Heart right ventricle (tissue), 16 donors: Measurements from ENCODE around the gene SORL1. TPM values are rescaled to one million over a fixed set of nuclear protein-coding genes. Genes with fewer than 3 reads are reported as not detected.
A peak's percentile ranks its signal among the peaks of the same experiment; 100 is the strongest.

Experiments used
- ATAC-seq, 8 donors: fragments of 200-7000 bp; cut with Tn5 transposase; one replicate each; pipeline ENCODE4 v1.9.1; 2020; ENCODE audit warnings: mild to moderate bottlenecking in 8 of 8, moderate library complexity in 8 of 8, moderate number of reproducible peaks in 1 of 8
- DNase-seq, 2 donors: peaks; one replicate each; pipeline ENCODE4 v3.0.0-alpha.2; 2020
- H3K27ac ChIP-seq, 10 donors: fragments of 200-600 bp; sonication (generic) in 2 of 10; one replicate each; pipeline versions ENCODE4 v1.5.0 to v1.8.0; 2020 to 2022; ENCODE audit warnings: mild to moderate bottlenecking in 3 of 10
- H3K27me3 ChIP-seq, 7 donors: fragments of 200-600 bp; one replicate each; pipeline ENCODE4 v1.8.0; 2021 to 2022; ENCODE audit warnings: mild to moderate bottlenecking in 2 of 7
- H3K36me3 ChIP-seq, 9 donors: fragments of 200-600 bp; sonication (generic) in 1 of 9; one replicate each; pipeline versions ENCODE4 v1.5.0 to v1.8.0; 2020 to 2022; ENCODE audit warnings: mild to moderate bottlenecking in 2 of 9
- H3K4me1 ChIP-seq, 9 donors: fragments of 200-600 bp; sonication (generic) in 1 of 9; one replicate each; pipeline versions ENCODE4 v1.5.0 to v1.8.0; 2020 to 2022; ENCODE audit warnings: mild to moderate bottlenecking in 4 of 9
- H3K4me3 ChIP-seq, 10 donors: fragments of 200-600 bp; sonication (generic) in 2 of 10; one replicate each; pipeline versions ENCODE4 v1.5.0 to v1.8.0; 2020 to 2022; ENCODE audit warnings: mild to moderate bottlenecking in 7 of 10, moderate library complexity in 2 of 10
- H3K9me3 ChIP-seq, 11 donors: fragments of 200-600 bp in 10 of 11; sonication (generic) in 2 of 11; one replicate each; pipeline versions ENCODE4 v1.5.0 to v1.8.0; 2013 to 2022; ENCODE audit warnings: mild to moderate bottlenecking in 2 of 11, control low read depth in 1 of 11, moderate library complexity in 1 of 11
- CTCF ChIP-seq, 9 donors: fragments of 200-600 bp; sonication (generic) in 2 of 9; IDR thresholded peaks; one replicate each; pipeline versions ENCODE4 v1.5.0 to v1.8.0; 2021 to 2022; ENCODE audit warnings: antibody characterized with exemption in 9 of 9, mild to moderate bottlenecking in 5 of 9, moderate library complexity in 1 of 9
- WGBS, 2 donors: extraction: QIAGEN DNeasy Blood & Tissue Kit; methylation state at CpG; one replicate each; pipeline ENCODE4 v1.1.7; 2013; ENCODE audit warnings: inconsistent platforms in 1 of 2; 5-methylcytosine and 5-hydroxymethylcytosine counted together
- intact Hi-C, 10 donors: fragments of 100-400 bp; cut with DNase I; formaldehyde crosslinking; loops; one replicate each; pipeline versions ENCODE4 v1.11.1 to v1.14.2; 2022
- polyA plus RNA-seq, 2 donors: library from polyadenylated mRNA; stranded (reverse); fragments of 200-250 nt; gene quantifications; one replicate each; pipeline ENCODE4 v1.2.3, GENCODE V29; 2013
- total RNA-seq, 10 donors: library from RNA; stranded (reverse); fragmentation: NEBNext Ultra II Directional in 3 of 10; extraction: Animal tissue kit (Norgen Biotek cat#: 25700) in 3 of 10; gene quantifications; one replicate each; pipeline versions ENCODE4 v1.2.1 to v1.2.4, GENCODE V29; 2021 to 2023
- donor health status: Arrhythmogenic right ventricular cardiomyopathy.
- donor health status: ischemic (EF 13 %, LVEDD 7.1; RV severe dilation, severe dysfunction).
- donor health status: healthy with polysubstance abuse.
- donor health status: DM: no; HTN: yes; CAD: no.
- donor health status: DM: no; HTN: no; CAD: no.
- donor health status: ischemic (EF 25% LVEDD 6.9; RV normal size, moderate dysfunction).
- donor health status: ischemic (EF 25% LVEDD 5.7; RV mildly dilated, moderate dysfunction).
- donor health status: healthy.
- donor health status: DM: yes; HTN: yes; CAD: no.
- donor health status: Ischemic cardiomyopathy.
- donor health status: ischemic (EF 35%, LVEDD 5.7; RV mildly dilated, moderate dysfunction).
- donor health status: nonischemic (EF 11% LVEDD 7.7; RV severe dilation, severe dysfunction).
- donor health status: DM: yes; HTN: yes; CAD: no.
- donor health status: PGD.
- donor health status: ischemic (EF 29% LVEDD 5.4; RV normal size, mild dysfunction).
- donor health status: nonischemic (EF 23%, LVEDD 6.1; RV moderate dilation, normal function).

The SORL1 gene
- total and polyA plus RNA-seq, 12 donors: 0.26 to 15.1 (median 8.7) TPM

- TF ChIP-seq CTCF (IDR thresholded peaks at IDR 0.05): no peak
- 88 to 93% methylated on average over 2 of the region's 2 CpGs for WGBS, 2 donors
- Histone ChIP-seq H3K4me1 (peaks cover 0 to 17% (median 0%) of the 10 kb centered on the region in 9 donors), H3K9me3 (no peaks in the 10 kb centered on the region), H3K36me3 (peaks cover 0 to 63% (median 0%) of the 10 kb centered on the region in 9 donors), H3K4me3 (no peak overlapping the region), H3K27me3 (no peaks in the 10 kb centered on the region), H3K27ac (no peak overlapping the region)
- ATAC-seq (no peak), DNase-seq (no peak)
- intact Hi-C loops: no loop called here
Observed at GRCh38 chr11:121586750-121587149, 134.6 kb downstream of the SORL1 start.

DNA sequence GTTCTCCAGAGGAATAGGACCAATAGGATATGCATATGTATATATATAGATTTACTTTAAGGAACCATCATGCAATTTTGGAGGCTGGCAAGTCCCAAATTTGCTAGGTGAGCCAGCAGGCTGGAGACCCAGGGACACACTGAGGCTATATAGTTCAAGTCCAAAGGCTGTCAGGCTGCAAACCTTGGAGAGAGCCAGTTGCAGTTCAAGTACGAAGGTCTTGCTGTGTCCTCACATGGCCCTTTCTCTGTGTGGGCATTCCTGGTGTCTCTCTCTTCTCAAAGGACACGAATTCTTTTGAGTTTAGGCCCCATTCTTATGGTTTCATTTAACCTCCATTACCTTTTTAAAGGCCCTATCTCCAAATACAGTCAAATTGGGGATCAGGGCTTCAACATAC, 135.1 kb downstream of the SORL1 start:
- 71 to 84% methylated on average over 2 of the region's 2 CpGs for WGBS, 2 donors
- peaks cover 0 to 68% (median 0%) of the 10 kb centered on the region in 9 donors for H3K36me3 ChIP-seq

DNA sequence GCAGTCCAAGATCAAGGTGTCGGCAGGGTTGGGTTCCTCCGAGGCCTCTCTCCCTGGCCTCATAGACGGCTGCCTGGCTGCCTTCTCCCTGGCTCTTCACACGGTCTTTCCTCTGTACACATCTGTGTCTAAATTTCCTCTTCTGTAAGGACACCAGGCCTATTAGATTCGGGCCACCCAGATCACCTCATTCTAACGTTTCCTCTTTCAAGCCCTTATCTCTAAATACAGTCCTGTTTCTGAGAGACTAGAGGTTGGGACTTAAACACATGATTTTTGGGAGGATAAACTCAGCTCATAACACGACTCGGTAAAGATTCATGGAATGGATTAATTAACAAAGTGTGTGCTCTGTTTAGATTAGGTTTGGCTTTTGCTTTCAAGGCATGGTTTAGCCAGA, 136.6 kb downstream of the SORL1 start:
- DNase-seq (no peak), ATAC-seq (no peak)
- Histone ChIP-seq H3K36me3 (peaks cover 0 to 76% (median 0%) of the 10 kb centered on the region in 9 donors), H3K4me3 (no peak overlapping the region), H3K27me3 (no peaks in the 10 kb centered on the region), H3K27ac (no peak overlapping the region), H3K9me3 (no peaks in the 10 kb centered on the region), H3K4me1 (peaks cover 0 to 13% (median 0%) of the 10 kb centered on the region in 9 donors)
- 64 to 74% methylated on average over 8 of the region's 8 CpGs for WGBS, 2 donors
- intact Hi-C loops: no loop called here
- no peak for TF ChIP-seq CTCF (IDR thresholded peaks at IDR 0.05)

More for the DNA sequence above, 135.1 kb downstream of the SORL1 start:
- no peak for ATAC-seq
- Histone ChIP-seq H3K4me3 (no peak overlapping the region), H3K9me3 (no peaks in the 10 kb centered on the region), H3K4me1 (peaks cover 0 to 13% (median 0%) of the 10 kb centered on the region in 9 donors), H3K27ac (no peak overlapping the region), H3K27me3 (no peaks in the 10 kb centered on the region)
- DNase-seq: no peak
- no peak for TF ChIP-seq CTCF (IDR thresholded peaks at IDR 0.05)
- intact Hi-C loops: no loop called here

DNA sequence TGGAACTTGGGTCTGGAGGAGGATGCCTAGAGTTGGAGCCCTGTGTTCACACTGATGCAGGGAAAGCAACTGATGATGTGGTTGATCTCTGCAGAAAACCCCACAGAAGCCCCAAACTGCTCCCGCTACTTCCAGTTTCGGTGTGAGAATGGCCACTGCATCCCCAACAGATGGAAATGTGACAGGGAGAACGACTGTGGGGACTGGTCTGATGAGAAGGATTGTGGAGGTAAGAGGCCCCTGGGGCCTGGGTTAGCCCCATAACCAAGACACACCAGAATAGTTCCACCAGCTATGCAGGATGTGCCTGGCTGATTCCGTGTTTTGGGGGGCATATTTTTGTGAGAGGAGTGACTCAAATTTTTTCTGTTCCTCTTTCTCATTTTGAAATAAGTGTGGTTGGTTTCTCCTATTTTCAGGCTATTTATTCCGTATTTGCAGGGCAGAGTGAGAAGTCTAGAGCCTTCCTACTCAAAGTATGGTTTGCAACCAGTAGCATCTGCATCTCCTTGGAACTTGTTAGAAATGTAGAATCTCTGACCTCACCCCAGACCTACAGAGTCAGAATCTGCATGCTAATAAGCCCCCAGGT, 137.9 kb downstream of the SORL1 start:
- intact Hi-C loops: loop anchor here (2.0 to 10.0 kb wide), 9 partner anchors 135 to 345 kb away; partner anchors contain the start of genes SORL1 (in 1 of the 10) and SORL1-AS1 (in 1 of the 10)
- TF ChIP-seq CTCF (IDR thresholded peaks at IDR 0.05): no peak
- Histone ChIP-seq H3K4me1 (peaks cover 0 to 13% (median 0%) of the 10 kb centered on the region in 9 donors), H3K9me3 (no peaks in the 10 kb centered on the region), H3K27me3 (no peaks in the 10 kb centered on the region), H3K27ac (peak overlapping the region in 1 of 10 donors; percentile 60), H3K36me3 (peaks cover 0 to 86% (median 0%) of the 10 kb centered on the region in 9 donors), H3K4me3 (no peak overlapping the region)
- no peak for DNase-seq
- peak in 1 of 8 donors; percentile 34 for ATAC-seq
- 81 to 83% methylated on average over 5 of the region's 5 CpGs for WGBS, 2 donors
